Spleen (tissue), 7 donors: ENCODE results near the gene RBM47.

Source experiments
- CTCF ChIP-seq, 11 experiments: fragments of 200-600 bp in 7 of 11; fragments of 450-650 bp in 4 of 11; sonication (generic) in 4 of 11; IDR thresholded peaks in 8 of 11; conservative IDR thresholded peaks in 3 of 11; 1 replicate in 7 of 11; 2 replicates in 4 of 11; pipeline versions ENCODE4 v1.4.0 to v1.8.0; 2016 to 2021; ENCODE audit warnings: antibody characterized with exemption in 11 of 11, inconsistent platforms in 4 of 11, mild to moderate bottlenecking in 1 of 11
- POLR2AphosphoS5 ChIP-seq, 3 donors: sonication (generic); formaldehyde crosslinking; IDR thresholded peaks; one replicate each; pipeline ENCODE4 v1.5.1; 2017; ENCODE audit warnings: antibody characterized with exemption in 3 of 3
- donor health status: DM: no; HTN: no; CAD: no; lungs with moderate emphysema.
- donor health status: DM: no; HTN: no; CAD: no.
- donor health status: DM: no; HTN: no; CAD: no.

DNA sequence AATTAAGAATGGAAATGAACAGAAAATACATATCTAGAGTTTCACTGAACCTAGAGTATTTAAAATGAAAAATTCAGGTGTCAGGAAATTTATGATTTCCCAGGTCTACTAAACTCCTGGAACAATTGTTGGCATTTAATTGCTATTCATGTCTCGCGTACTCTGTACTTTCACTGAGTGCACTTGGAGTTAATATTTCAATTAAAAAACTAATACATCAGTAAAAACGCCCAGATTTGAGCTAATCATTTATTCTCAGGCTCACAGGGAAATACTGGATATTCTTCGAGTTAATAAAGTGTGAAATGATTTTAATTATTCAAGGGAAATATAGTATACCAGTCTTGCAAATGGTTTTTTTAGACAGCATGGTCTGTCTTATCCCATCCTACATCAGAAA is 168.6 kb downstream of the RBM47 start:
- TF ChIP-seq POLR2AphosphoS5 (IDR thresholded peaks at IDR 0.05) = no peak
- TF ChIP-seq CTCF (IDR thresholded peaks at IDR 0.05 in 8 of 11, conservative IDR thresholded peaks at IDR 0.05 in 3 of 11) = no peak
